HG03097 (cell line): ENCODE results near the gene AKIP1.
"Not testable (repeated sequence)": the region's sequence is repeated elsewhere in the genome, so short reads cannot be mapped to it uniquely, and the experiment has no call there.

Experiments used
- ATAC-seq: cut with Tn5 transposase; IDR thresholded peaks from one replicate; pipeline ENCODE4 v1.9.1; 2021; ENCODE audit not compliant: unreplicated experiment, low FRiP score

The AKIP1 gene

GRCh38 chr11:8911029-8911823 lies at the start of gene AKIP1:
Gene AKIP1, plus strand, starts transcription at chr11:8911189. Its CDS starts 261 bp downstream, at chr11:8911450.
- peak; percentile 80 for ATAC-seq

GRCh38 chr11:8863838-8864237 lies 47.2 kb upstream of the AKIP1 start:
- no peak for ATAC-seq

DNA sequence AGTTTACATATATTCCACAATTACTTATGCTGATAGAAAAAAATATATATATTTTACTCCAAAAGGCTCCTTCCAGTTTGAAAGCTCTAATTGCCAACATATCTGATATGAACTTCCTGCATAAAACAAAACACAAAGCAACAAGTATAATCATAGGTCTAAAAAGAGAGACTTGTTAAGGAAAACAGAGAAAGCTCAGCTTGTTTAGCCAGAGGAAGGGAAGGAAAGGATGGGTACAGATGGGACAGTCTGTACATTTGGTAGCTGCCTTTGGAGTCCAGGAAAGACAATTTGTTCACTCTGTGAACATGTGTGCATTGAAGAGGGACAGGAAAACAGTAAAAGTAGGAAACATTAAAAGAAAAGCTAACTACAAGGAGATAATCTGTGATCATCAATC lies 45.7 kb upstream of the AKIP1 start:
- ATAC-seq = no peak

DNA sequence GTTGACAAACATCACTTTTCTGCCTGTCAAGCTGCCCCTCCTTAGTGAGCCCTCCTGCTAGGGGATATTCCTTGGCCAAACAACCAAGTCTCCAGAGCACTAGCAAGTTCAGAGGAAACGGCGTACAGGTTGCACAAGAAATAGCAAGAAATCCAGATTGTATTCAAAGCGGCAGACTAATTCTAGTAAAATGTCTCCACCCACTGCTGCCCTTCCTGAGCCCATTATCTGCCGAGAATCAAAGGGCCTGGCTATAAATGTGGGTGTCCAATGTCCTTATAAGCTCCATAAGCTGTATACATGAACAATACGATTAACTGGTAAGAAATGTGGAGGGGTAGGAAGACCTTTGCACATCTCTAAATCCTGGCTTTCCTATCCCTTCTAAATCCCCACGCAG lies 44.0 kb upstream of the AKIP1 start:
- ATAC-seq = no peak

DNA sequence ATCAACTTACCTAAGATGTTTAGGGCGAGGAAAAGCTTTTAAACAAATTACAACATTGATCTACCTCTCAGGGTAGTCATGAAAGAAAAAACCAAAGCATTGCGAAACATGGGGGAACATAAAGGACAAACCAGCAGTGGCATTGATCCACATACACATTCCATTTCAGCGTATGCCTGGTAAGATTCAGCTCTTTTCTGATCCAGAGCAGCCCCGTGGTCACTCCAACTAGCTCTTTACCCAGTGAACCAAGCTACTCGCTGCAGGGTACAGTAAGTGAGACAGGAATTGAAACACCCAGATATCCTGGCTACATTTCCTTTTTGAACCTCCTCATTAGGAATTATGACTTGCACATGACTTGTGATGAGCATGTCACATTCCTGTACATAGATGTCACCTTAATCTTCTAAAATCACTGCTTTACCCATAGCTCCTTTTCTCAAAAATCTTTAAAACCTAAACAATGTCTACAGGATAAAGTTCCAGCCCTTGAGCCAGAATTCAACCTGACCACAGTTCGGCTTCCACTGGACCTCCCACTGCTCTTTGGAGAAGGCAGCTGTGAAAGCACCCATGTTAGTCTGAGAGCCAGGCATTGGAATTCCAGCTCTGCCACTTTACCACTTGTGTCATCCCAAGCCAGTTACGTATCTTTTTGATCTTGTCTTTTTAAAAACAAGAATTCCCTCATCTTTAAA lies 42.9 kb upstream of the AKIP1 start:
- no peak for ATAC-seq

GRCh38 chr11:8870411-8871170 lies 40.4 kb upstream of the AKIP1 start:
- no peak for ATAC-seq

GRCh38 chr11:8871171-8871775 lies 39.7 kb upstream of the AKIP1 start:
- ATAC-seq = no peak

GRCh38 chr11:8871962-8872361 lies 39.0 kb upstream of the AKIP1 start:
- ATAC-seq = no peak

DNA sequence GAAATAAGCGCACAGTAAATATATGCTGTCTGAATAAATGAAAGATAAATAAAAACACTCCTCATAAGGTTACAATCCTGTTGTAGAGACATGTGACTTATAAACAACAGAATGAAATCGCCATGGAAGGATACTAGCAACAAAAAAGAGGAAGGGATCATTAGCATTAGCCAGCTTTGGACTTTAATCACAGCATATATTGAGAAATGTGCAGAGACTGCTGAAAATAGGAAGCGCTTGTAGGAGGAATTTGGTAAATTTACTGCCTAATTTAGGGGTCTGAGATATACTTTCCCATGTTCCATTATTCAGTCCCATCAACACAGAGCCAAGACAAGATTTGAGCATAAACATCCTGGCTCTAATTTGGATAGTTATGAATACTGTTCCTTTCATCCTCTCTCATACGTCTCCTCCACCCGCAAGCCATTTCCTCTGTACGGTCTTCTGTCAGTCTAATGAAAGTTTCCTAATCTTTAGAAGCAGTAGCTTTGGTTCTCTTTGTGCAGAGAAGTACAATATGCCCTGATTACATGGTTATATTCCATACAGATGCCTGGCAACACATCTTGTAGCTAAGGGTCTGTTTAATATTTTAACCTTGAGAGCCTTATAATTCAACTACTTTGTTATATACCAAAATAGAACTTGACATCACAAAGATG lies 37.1 kb upstream of the AKIP1 start:
- no peak for ATAC-seq

DNA sequence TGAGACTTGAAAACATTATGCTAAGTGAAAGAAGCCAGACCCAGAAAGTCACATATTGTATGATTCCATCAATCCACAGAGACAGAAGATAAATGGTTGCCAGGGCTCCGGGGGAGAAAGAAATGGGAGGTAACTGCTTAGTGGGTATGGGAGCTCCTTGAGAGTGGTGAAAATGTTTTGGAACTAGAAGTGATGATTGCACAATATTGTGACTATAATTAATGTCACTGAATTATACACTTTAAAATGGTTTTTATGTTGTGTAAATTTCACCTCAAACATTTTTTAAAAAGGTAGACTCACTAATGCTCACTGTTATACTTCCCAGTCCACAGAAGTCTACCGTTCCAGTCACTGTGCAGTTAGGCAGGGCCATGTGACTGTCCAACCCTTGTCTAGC lies 32.2 kb upstream of the AKIP1 start:
- no peak for ATAC-seq

DNA sequence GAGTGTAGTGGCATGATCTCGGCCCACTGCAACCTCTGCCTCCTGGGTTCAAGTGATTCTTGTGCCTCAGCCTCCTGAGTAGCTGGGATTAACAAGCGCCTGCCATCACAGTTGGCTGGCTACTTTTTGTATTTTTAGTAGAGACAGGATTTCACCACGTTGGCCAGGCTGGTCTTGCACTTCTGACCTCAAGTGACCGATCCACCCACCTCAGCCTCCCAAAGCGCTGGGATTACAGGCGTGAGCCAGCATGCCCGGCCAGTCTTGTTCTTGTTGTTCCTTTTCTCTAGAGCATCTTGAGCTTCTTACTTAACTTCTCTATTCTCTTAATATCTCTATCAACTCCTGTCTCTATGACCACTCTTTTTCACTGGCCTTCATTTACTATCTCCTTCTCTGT lies 29.4 kb upstream of the AKIP1 start:
- ATAC-seq = not testable (repeated sequence)

DNA sequence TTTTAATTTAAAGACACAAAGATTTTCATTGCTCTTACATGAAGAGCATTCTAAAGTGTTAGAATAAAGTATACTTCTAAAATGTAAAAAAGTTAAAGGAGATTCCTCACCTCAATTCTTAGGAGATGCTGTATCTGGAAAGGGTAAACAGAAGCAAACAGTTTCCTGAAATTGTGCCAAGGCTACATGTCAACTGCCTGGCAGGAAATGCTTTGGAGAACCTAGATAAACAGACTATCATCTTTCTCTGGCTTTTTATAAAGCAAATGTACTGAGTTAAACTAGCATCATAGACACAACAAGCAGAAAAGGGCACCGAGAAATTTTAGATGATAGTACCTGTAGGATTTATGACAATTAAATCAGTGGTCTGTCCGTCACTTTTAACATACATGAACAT lies 24.7 kb upstream of the AKIP1 start:
- no peak for ATAC-seq

- not testable (repeated sequence) for ATAC-seq
These were observed 19.8 kb upstream of the AKIP1 start for GRCh38 chr11:8891185-8891584.

- no peak for ATAC-seq
These were observed 11.8 kb upstream of the AKIP1 start for GRCh38 chr11:8899119-8899753.

- no peak for ATAC-seq
These were observed 5.3 kb upstream of the AKIP1 start for GRCh38 chr11:8905528-8906165.

- no peak for ATAC-seq
These were observed 3.9 kb upstream of the AKIP1 start for GRCh38 chr11:8907116-8907515.

DNA sequence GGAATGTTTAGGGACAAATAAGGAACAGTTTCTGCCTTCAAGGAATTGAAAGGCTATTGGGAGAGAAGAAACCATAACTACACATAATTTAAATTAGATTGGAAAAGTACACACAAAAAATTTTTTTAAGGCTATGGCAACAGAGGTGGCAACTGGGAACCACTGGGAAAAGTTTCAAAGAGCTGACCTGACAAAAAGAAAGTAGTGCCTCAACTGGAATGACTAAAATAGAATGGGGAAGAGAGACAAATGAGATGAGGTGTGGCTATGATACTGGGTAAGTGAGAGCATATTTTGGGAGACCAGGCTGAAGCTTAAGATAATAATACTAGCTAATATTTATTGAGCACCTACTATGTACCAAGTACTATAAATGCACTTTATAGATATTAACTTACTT lies 2.9 kb upstream of the AKIP1 start:
- no peak for ATAC-seq

GRCh38 chr11:8910649-8911026 lies 351 bp upstream of the AKIP1 start:
- no peak for ATAC-seq

GRCh38 chr11:8913961-8914660 lies 3.1 kb downstream of the AKIP1 start:
- ATAC-seq = no peak
